OCI-LY1 (cell line): ENCODE results near the gene PHF24.

Source experiments
- CTCF ChIP-seq: fragments of 200-600 bp; sonication (generic), shearing (Covaris generic); IDR thresholded peaks from 2 replicates; pipeline ENCODE4 v1.5.1; 2017; ENCODE audit warnings: mild to moderate bottlenecking, antibody characterized with exemption, low read length, moderate library complexity, mixed read lengths
- EZH2 ChIP-seq: fragments of 200-600 bp; sonication (generic), shearing (Covaris generic); IDR thresholded peaks from 2 replicates; pipeline ENCODE4 v1.8.0; 2017; ENCODE audit warnings: borderline replicate concordance, mixed run types, mild to moderate bottlenecking, antibody characterized with exemption, low read length, moderate library complexity, mixed read lengths

GRCh38 chr9:34998266-34998665 lies 40.2 kb downstream of the PHF24 start:
- TF ChIP-seq CTCF (no peak), EZH2 (no peak)
